ENCODE measurements around the gene GRIK3.

GRIK3 gene

DNA sequence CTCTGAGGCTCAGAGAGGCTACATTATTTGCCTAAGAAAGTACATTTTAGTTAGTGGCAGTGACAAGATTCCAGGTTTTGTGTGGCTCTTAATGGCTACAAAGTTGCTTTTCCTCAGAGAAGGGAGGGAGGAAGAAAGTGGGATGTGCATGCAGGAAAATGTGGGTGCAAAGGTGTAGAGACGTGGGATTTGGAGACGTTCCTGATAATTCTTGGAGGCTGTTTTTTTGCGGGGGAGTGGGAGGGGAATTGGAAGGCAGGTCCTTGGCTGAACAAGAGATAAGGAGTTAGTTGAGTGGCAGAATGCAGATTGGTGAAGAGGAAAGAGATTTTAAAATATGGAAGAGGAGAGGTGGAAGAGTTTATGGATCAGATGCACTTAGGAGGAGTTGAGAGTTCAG, 258.1 kb downstream of the GRIK3 start:
- TF ChIP-seq USF1 (IDR thresholded peaks at IDR 0.05) (no peak), REST (IDR thresholded peaks at IDR 0.05; ENCODE audit: low read depth) (no peak), NFIC (IDR thresholded peaks at IDR 0.05) (no peak), FOXM1 (IDR thresholded peaks at IDR 0.05; ENCODE audit: borderline replicate concordance, low read depth) (no peak), EGR1 (IDR thresholded peaks at IDR 0.05) (no peak), YY1 (IDR thresholded peaks at IDR 0.05; ENCODE audit: low read depth) (no peak), TCF12 (IDR thresholded peaks at IDR 0.05; ENCODE audit: low read depth) (no peak), RAD21 (IDR thresholded peaks at IDR 0.05; ENCODE audit: low read depth) (no peak), CEBPB (IDR thresholded peaks at IDR 0.05) (no peak)

- no peak for TF ChIP-seq EGR1 (IDR thresholded peaks at IDR 0.05)
Observed at GRCh38 chr1:36775716-36776115, 258.6 kb downstream of the GRIK3 start.

DNA sequence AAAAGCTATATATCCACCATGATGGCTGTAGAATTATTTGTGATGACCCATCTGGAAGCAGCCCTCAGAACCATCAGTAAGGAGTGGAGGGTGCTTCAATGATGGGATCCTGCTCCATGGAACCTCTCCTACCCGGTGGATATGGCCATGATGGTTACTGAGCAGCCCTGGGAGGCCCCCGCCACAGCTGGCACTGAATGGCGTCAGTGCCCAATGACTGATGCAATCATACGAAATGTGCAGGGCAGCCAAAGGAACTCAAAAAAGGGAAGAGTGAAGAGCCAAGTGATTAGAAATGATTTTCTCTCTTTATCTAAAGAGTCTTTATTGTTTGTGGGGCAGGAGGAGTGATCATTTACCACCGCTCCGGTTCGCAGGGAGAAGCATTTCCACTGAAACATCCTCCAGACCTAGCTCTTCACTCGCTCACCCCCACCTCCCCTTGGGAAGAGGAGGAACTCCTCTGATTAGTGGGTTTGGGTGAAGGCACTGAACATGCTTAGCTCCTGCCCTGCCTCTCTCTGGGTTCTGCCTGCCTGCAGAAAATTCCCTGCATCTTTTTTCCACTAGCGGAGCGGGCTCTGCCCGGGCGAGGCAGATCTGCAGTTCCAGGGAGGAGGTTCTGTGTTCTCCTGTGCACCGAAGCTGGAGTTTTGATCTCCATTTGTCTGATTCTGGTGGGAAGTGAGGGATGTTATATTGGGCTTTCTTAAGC, 260.3 kb downstream of the GRIK3 start:
- no peak for TF ChIP-seq CREB1 (IDR thresholded peaks at IDR 0.05; ENCODE audit: low read depth)
- TF ChIP-seq MAX (IDR thresholded peaks at IDR 0.05) = no peak
- no peak for TF ChIP-seq REST (IDR thresholded peaks at IDR 0.05; ENCODE audit: low read depth)
- TF ChIP-seq USF1 (IDR thresholded peaks at IDR 0.05) = no peak
- TF ChIP-seq TCF12 (IDR thresholded peaks at IDR 0.05; ENCODE audit: low read depth) = no peak
- TF ChIP-seq ZBTB7A (IDR thresholded peaks at IDR 0.05; ENCODE audit: low read depth) = no peak
- TF ChIP-seq TAF1 (IDR thresholded peaks at IDR 0.05; ENCODE audit: low read depth) = no peak
- TF ChIP-seq EP300 (IDR thresholded peaks at IDR 0.05; ENCODE audit: borderline replicate concordance) = no peak
- TF ChIP-seq TEAD4 (IDR thresholded peaks at IDR 0.05) = no peak
- TF ChIP-seq YY1 (IDR thresholded peaks at IDR 0.05; ENCODE audit: low read depth) = no peak
- no peak for TF ChIP-seq NFIC (IDR thresholded peaks at IDR 0.05)
- TF ChIP-seq FOXM1 (IDR thresholded peaks at IDR 0.05; ENCODE audit: borderline replicate concordance, low read depth) = no peak
- TF ChIP-seq EGR1 (IDR thresholded peaks at IDR 0.05) = no peak

DNA sequence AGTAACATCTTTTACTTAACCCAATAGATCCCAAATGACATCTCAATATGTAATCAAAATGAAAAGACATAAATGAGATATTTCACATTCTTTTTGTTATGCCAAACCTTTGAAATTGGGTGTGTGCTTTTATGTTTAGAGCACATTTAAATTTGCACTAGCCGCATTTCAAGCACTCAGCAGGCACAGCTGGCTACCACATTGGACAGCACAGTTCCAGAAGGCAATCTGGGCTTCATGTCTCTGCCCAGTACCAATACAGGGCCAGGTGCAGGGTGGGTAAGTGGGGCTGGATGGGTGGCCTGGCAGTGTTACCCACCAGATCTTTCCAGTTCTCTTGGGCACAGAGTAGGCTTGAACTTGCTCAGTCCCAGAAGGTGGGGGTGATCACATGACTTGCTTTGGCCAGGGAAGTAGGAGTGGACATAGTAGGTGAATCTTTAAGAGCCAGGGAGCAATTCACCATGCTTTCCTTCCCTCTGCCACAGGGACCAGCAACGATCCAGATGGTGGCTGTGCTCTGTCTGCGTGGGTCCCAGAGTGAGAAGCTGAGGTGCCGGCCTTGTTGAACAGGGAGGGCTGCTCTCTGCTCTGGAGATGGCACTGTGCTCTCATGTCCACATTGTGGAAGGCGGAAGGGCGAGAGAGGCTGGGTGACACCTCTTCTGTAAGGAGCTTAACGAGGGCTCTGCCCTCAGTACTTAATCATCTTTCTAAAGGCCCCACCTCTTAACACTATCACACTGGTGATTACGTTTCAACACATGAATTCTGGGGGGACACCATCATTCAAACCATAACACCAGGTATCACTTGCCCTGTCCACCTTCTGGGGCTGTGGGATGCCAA, 261.4 kb downstream of the GRIK3 start:
- TF ChIP-seq TEAD4 (IDR thresholded peaks at IDR 0.05) = no peak
- no peak for TF ChIP-seq REST (IDR thresholded peaks at IDR 0.05; ENCODE audit: low read depth)
- no peak for TF ChIP-seq CREB1 (IDR thresholded peaks at IDR 0.05; ENCODE audit: low read depth)
- TF ChIP-seq MAX (IDR thresholded peaks at IDR 0.05) = no peak
- no peak for TF ChIP-seq FOXM1 (IDR thresholded peaks at IDR 0.05; ENCODE audit: borderline replicate concordance, low read depth)
- TF ChIP-seq EGR1 (IDR thresholded peaks at IDR 0.05) = no peak
- no peak for TF ChIP-seq NFIC (IDR thresholded peaks at IDR 0.05)
- no peak for TF ChIP-seq CEBPB (IDR thresholded peaks at IDR 0.05)
- TF ChIP-seq ZBTB7A (IDR thresholded peaks at IDR 0.05; ENCODE audit: low read depth) = no peak
- no peak for TF ChIP-seq USF1 (IDR thresholded peaks at IDR 0.05)
- no peak for TF ChIP-seq EP300 (IDR thresholded peaks at IDR 0.05; ENCODE audit: borderline replicate concordance)
- TF ChIP-seq YY1 (IDR thresholded peaks at IDR 0.05; ENCODE audit: low read depth) = no peak
- no peak for TF ChIP-seq TCF12 (IDR thresholded peaks at IDR 0.05; ENCODE audit: low read depth)
- no peak for TF ChIP-seq TAF1 (IDR thresholded peaks at IDR 0.05; ENCODE audit: low read depth)
- TF ChIP-seq RAD21 (IDR thresholded peaks at IDR 0.05; ENCODE audit: low read depth) = no peak
